Activated CD4-positive, alpha-beta T cell treated with anti-CD3 and anti-CD28 coated beads for 24 hours (primary cell): ENCODE measurements around the gene RCAN1.

ENCODE experiments used
- DNase-seq, 2 donors: peaks; one replicate each; pipeline ENCODE4 v3.0.0-alpha.2; 2020; ENCODE audit warnings: low read depth in 2 of 2

Gene RCAN1

DNA sequence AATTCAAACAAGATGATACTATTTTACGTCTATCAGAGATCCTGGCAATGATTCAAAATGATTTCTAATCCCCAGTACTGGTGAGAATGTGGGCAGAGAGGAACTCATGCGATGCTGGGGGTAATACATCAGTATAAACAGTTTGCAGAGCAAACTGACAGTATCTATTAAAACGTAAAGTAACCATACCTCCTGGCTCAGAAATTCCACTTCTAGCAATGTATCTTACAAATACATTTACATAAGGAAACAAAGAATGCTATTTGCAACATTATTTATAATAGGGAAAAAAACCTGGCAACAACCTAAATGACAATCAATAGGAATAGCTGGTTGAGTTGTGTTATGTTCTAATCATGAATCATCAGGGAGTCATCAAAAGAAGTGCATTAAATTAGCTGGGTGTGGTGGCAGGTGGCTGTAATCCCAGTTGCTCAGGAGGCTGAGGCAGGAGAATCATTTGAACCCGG is 15.9 kb downstream of the RCAN1 start:
- no peak for DNase-seq

GRCh38 chr21:34597406-34597805 is 17.5 kb downstream of the RCAN1 start:
- no peak for DNase-seq

DNA sequence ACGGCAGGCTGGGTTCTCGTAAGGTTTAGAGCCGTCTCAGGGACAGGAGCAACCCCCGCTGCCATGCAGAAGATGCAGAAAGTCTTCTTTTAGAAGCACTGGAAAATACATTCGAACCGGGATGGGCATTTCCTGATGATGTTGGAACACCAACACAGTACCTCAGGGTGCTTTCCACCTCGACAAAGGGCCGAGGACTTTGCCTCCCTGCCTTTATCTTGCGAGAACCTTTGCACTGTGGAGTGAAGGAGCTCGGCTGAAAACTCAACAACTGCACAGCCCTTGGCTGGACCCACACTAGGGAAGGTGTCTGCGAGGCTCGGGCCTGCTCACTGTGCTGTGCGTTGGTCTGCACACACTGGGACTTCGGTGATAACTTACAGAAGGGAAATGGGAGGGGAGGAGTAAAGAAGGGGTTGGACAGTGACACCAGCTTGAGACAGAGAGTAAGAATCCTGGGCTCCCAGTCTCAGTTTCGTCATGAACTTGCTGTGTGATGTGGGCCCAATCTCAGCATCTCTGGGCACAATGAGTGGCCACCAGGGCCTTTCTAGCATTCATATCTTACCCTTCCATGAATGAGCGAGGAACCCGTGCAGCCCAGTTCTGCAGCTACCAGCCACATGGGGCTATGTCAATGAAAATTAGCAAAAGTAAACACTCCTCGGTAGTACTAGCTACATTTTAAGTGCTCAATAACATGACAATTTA is 18.2 kb downstream of the RCAN1 start:
- no peak for DNase-seq

GRCh38 chr21:34595457-34595856 is 19.5 kb downstream of the RCAN1 start:
- no peak for DNase-seq

GRCh38 chr21:34594566-34595234 is 20.2 kb downstream of the RCAN1 start:
- no peak for DNase-seq

GRCh38 chr21:34593954-34594531 is 20.9 kb downstream of the RCAN1 start:
- DNase-seq: no peak

DNA sequence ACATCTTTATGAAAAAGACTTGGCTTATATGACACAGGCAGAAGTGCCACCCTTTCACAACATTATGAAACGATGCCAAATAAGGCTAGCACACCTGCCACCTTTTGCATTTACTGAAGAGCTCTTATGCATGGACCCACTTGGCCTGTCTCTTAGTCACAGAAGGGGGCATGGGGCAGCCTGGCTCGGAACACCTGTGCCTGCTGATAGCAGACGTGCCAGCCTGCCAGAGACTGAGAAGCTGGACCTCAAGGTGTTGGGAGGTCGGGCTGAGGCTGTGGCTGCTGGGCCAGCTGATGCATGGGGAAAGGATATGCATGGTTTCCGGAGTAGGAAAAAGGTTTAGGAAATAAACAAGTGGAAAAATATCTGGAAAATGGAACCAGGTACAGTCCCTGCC is 21.5 kb downstream of the RCAN1 start:
- DNase-seq: no peak

DNA sequence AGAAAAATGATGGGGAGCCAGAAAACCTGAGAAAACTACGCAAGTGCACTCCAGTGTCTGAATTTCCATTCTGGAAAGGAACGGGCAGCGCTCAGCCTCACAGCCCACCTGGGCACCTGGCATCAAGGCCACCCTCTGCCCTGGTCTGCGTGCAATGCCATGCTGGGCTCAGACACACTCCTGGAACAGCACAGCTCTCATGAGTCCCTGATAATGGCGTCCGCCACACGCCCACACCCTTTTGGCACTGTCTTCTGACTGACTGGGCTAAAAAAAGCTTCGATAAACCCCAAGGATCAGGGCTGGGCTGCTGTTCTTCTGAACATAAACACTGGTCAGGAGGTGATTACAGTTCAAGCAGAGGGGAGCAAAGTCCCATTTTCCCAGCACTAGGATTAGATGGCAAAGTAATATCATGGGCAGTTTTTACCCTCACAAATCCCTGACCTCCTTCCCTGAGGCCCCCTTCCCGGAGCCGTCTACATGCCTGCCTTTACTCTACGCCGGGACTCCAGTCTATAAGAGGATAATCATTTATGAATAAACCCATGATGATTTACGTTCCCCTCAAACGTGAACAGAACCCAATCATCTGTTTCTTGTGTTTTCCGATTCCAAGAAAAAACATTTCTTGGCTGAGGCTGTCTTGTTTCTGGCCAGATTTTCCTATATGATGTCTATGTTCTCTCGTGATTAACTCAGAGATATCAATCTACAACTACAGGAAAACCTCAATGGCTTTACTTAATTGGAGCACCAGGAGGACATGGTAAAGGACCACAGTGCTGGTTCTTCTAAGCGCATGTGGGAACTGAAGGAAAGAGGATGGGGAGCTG is 22.6 kb downstream of the RCAN1 start:
- no peak for DNase-seq

DNA sequence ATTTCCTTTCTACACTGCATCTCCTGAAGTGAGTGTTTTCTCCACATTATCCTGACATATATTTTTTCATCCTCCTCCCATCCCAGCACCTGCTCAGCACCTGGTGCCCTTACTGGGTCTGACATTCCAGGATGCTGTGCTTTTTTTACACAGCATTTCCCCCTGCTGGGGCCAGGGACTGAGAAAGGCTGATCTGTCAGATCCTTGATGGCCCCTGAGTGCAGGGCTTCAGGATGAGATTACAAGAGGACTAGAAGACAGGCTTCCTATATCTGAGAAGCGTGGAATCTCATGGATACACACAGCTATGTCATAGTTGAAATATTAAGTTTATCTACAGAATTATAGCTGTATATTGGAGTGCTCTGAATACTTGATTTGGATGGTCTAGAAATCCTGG is 24.4 kb downstream of the RCAN1 start:
- no peak for DNase-seq

GRCh38 chr21:34589511-34590282 is 25.2 kb downstream of the RCAN1 start:
- DNase-seq: no peak

DNA sequence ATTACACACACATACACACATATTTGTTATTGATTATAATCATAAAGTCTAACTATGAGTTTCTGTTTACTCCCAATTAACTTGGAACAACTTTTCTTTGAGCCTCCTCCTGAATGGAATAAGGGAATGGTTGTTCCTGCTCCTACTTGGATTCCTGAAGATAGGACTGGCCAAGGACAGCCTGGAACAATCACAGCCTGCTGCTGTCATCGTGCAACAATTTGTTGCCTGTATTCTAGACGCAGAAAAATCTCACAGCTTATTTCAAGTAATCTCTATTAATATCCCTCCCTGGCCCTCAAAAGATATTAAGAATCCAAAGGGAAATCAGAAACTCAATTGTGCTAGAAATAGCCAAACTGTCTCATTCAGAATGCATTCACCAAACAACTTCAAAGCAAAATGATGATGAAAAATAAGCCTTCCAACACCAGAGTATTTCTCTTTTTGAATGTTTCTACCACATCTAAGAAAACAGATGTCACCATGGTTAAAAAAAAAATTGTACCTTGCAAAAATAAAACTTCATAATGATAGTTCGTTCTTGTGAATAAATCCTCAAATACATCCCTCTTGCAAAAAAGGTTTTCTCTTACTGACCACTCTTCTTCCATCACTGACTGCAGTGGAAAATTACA is 30.9 kb downstream of the RCAN1 start:
- DNase-seq: no peak

DNA sequence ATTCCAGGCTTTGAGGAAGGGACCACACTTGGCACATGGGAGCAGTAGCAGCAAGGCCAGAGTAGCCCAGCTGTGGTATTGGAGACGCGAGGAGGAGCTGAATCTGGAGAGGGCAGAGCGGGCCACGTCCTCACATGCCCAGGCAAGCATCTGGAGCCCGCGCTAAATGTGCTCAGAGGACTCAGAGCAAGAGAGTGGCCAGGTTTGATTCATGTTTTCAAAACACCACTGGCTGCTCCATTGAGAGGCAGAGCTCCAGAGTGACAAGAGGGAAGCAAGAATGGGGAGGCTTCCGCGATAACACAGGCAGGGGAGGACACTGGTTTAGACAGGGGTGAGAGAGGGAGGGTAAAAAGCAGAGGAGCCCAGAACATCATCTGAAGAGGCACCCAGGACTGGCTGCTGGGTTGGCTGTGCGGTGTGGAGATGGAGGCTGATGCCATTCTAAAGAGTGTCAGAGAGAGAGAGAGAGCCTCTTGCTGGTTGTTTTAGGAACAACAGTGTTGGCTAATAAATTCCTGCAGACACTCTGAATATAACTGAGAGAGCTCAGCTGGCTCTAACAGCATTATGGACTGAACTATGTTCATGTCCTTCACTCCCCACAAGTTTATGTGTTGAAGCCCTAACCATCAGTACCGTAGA is 32.3 kb downstream of the RCAN1 start:
- no peak for DNase-seq

GRCh38 chr21:34580181-34580700 is 34.7 kb downstream of the RCAN1 start:
- no peak for DNase-seq

DNA sequence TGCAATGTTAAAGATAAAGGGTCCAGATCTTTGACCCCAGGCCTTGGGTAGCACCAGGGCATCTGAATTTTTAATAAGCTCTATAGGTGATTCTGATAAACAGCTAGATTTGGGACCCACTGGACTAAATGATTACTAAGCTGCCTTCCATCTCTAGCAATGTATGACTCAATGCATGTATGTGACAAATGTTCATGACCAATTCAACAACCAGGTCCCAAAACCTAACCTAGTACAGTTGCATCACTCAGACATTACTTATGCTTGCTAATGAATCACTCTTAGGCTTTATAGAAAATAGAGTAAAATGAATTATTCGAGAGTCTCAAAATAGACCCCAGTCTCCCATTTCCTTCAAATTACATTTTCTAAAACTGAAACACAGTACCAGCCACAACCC is 35.5 kb downstream of the RCAN1 start:
- no peak for DNase-seq

- DNase-seq: no peak
Measured at GRCh38 chr21:34576041-34576511, 38.8 kb downstream of the RCAN1 start.

GRCh38 chr21:34574601-34575529 is 40.0 kb downstream of the RCAN1 start:
- no peak for DNase-seq

GRCh38 chr21:34571994-34572393 is 42.9 kb downstream of the RCAN1 start:
- DNase-seq: no peak

GRCh38 chr21:34570313-34570712 is 44.6 kb downstream of the RCAN1 start:
- DNase-seq: no peak
